ENCODE measurements around the gene PCK2.

Gene PCK2

DNA sequence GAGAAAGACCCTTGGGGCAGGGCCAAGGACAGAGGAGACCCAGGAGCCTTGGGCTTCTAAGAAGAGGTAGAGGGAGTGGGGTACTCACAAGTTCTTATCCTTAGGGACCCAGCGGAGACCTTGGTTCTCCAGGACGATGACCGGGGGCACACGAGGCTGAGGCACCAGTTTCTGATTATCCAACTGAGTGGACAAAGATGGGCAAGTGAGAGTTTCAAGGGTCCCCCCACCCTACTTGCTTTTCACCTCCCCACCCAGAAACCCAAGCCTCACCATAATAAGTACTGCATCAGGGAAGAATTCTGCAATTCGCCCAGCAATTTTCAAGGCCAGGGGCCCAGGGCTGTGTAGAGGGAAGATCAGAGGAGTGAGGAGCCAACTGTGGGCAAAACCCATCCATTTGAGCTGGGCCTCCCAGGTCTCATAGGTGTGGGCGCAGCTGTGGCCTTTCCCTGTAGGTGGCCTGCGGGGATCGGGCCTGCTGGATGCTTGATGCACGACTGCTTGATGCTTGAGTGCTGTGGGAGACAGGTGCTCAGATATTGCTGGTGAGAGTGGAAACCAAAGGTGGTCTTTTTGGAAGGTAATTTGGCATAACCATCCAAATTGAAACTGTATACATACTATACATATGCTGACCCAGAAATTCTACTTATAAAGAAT lies 45.3 kb downstream of the PCK2 start:
- no peak for DNase-seq (ENCODE audit: low read depth)
- TF ChIP-seq CTCF (IDR thresholded peaks at IDR 0.05; ENCODE audit: control insufficient read depth, extremely low read depth, insufficient read depth): no peak
- H3K4me3 ChIP-seq (ENCODE audit: low read depth, low read length): peak overlapping the region; percentile 89

GRCh38 chr14:24141097-24141880 lies 47.2 kb downstream of the PCK2 start, which contains the start of gene EMC9:
TSS of gene EMC9 (minus strand) at chr14:24141591. CDS start at chr14:24141304, 287 bp downstream.
- DNase-seq (ENCODE audit: low read depth): peak; percentile 99
- H3K4me3 ChIP-seq (ENCODE audit: low read depth, low read length): peak within 1 kb of the TSS; percentile 89
- TF ChIP-seq CTCF (IDR thresholded peaks at IDR 0.05; ENCODE audit: control insufficient read depth, extremely low read depth, insufficient read depth): no peak

GRCh38 chr14:24143511-24143910 lies 49.4 kb downstream of the PCK2 start:
- no peak overlapping the region for H3K4me3 ChIP-seq (ENCODE audit: low read depth, low read length)
- no peak for DNase-seq (ENCODE audit: low read depth)
- TF ChIP-seq CTCF (IDR thresholded peaks at IDR 0.05; ENCODE audit: control insufficient read depth, extremely low read depth, insufficient read depth): no peak

GRCh38 chr14:24144451-24144850 lies 50.3 kb downstream of the PCK2 start:
- TF ChIP-seq CTCF (IDR thresholded peaks at IDR 0.05; ENCODE audit: control insufficient read depth, extremely low read depth, insufficient read depth): no peak
- H3K4me3 ChIP-seq (ENCODE audit: low read depth, low read length): no peak overlapping the region
- DNase-seq (ENCODE audit: low read depth): no peak

GRCh38 chr14:24145219-24145618 lies 51.1 kb downstream of the PCK2 start:
- no peak for TF ChIP-seq CTCF (IDR thresholded peaks at IDR 0.05; ENCODE audit: control insufficient read depth, extremely low read depth, insufficient read depth)
- H3K4me3 ChIP-seq (ENCODE audit: low read depth, low read length): peak overlapping the region; percentile 98
- no peak for DNase-seq (ENCODE audit: low read depth)

GRCh38 chr14:24145690-24146452 lies 51.8 kb downstream of the PCK2 start:
- DNase-seq (ENCODE audit: low read depth): no peak
- no peak for TF ChIP-seq CTCF (IDR thresholded peaks at IDR 0.05; ENCODE audit: control insufficient read depth, extremely low read depth, insufficient read depth)
- peak overlapping the region; percentile 98 for H3K4me3 ChIP-seq (ENCODE audit: low read depth, low read length)
